ENCODE data around the gene APEH.

DNA sequence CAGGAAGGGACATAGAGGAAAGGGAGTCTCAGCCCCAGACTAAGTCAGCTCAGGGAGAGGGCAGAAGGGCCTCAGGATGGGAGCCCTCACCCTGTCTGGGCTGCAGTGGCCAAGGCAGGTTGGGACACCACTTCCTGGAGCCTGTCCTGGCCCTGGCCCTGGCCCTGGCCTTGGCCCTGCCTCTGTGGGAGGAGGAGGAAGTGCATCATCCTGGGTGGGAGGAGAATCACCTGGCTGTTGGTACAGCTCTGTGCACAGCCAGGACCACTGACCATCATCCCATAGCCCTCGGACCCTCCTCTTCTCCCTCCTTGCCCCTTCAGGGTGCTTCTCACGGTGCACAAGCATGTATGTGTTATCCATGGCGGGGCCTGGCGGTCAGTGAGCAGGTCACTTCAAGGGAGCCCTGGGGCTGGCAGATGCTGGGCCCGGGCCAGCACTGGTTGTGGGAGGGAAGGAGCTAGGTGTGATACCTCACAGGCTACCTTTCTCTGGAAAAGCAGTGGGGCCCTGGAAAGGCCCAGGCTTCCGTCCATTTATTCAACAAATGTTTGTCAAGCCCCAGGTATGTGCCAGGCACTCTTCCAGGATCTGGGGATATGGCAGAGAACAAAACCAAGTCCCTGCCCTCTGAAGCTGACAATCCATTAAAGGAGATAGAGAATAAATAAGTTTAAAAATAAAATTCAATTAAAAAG, 8.2 kb upstream of the APEH start:
- TF ChIP-seq, protein P1, sequence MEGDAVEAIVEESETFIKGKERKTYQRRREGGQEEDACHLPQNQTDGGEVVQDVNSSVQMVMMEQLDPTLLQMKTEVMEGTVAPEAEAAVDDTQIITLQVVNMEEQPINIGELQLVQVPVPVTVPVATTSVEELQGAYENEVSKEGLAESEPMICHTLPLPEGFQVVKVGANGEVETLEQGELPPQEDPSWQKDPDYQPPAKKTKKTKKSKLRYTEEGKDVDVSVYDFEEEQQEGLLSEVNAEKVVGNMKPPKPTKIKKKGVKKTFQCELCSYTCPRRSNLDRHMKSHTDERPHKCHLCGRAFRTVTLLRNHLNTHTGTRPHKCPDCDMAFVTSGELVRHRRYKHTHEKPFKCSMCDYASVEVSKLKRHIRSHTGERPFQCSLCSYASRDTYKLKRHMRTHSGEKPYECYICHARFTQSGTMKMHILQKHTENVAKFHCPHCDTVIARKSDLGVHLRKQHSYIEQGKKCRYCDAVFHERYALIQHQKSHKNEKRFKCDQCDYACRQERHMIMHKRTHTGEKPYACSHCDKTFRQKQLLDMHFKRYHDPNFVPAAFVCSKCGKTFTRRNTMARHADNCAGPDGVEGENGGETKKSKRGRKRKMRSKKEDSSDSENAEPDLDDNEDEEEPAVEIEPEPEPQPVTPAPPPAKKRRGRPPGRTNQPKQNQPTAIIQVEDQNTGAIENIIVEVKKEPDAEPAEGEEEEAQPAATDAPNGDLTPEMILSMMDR (IDR thresholded peaks at IDR 0.05) = no peak
- TF ChIP-seq POLR2A (IDR thresholded peaks at IDR 0.05) = no peak
